GM12878 (cell line): ENCODE results near the gene TPGS2. TPM values are rescaled to one million over a fixed set of nuclear protein-coding genes. Genes with fewer than 3 reads are reported as not detected.

ENCODE experiments used
- MEF2B ChIP-seq: fragments of 450-650 bp; IDR thresholded peaks from 2 replicates; pipeline ENCODE4 v1.6.1; 2018; ENCODE audit warnings: mild to moderate bottlenecking, moderate library complexity; ENCODE audit not compliant: partially characterized antibody, poor library complexity, severe bottlenecking
- NR2F1 ChIP-seq: fragments of 450-650 bp; conservative IDR thresholded peaks from 2 replicates; pipeline ENCODE4 v1.6.1; 2017; ENCODE audit warnings: mild to moderate bottlenecking
- SREBF1 ChIP-seq: IDR thresholded peaks from 2 replicates; pipeline ENCODE4 v1.6.1; 2012; ENCODE audit warnings: mild to moderate bottlenecking, low read length
- ZBED1 ChIP-seq: IDR thresholded peaks from 2 replicates; pipeline ENCODE4 v1.6.1; 2016; ENCODE audit warnings: borderline replicate concordance
- ZNF592 ChIP-seq: fragments of 450-650 bp; IDR thresholded peaks from 2 replicates; pipeline ENCODE4 v1.6.1; 2017; ENCODE audit warnings: mild to moderate bottlenecking, moderate library complexity
- polyA plus RNA-seq, 11 experiments: library from polyadenylated mRNA; depleted of rRNA in 4 of 11; unstranded in 6 of 11; stranded (reverse) in 5 of 11; fragments of >200 nt; fragmentation: Nextera tagmentation in 4 of 11; fragmentation: Illumina TruSeq in 1 of 11; extraction: Ambion mirVana in 4 of 11; extraction: Trizol in 1 of 11; gene quantifications; 1 replicate in 1 of 11; 2 replicates in 10 of 11; pipeline versions ENCODE4 v1.2.1 to v1.2.3, GENCODE V29; 2011 to 2016; ENCODE audit warnings: inconsistent platforms in 2 of 11, missing spikeins in 2 of 11, low read depth in 1 of 11
- total RNA-seq, 4 experiments: library from RNA; depleted of rRNA in 3 of 4; stranded (reverse); fragments of >200 nt in 3 of 4; fragmentation: Illumina TruSeq in 1 of 4; extraction: Trizol in 1 of 4; gene quantifications; 2 replicates each; pipeline versions ENCODE4 v1.2.1 to v1.2.3, GENCODE V29; 2013 to 2021
- TF ChIP-seq, protein P1 (sequence below): fragments of 450-650 bp; IDR thresholded peaks from 2 replicates; pipeline ENCODE4 v1.6.1; 2017; ENCODE audit warnings: mild to moderate bottlenecking

TPGS2 gene
- total and polyA plus RNA-seq, 10 of the 15 experiments (the other 5 are each of a cell fraction or from before 2014, with no cell fraction given), result 39.8 to 181 (median 88.9) TPM

DNA sequence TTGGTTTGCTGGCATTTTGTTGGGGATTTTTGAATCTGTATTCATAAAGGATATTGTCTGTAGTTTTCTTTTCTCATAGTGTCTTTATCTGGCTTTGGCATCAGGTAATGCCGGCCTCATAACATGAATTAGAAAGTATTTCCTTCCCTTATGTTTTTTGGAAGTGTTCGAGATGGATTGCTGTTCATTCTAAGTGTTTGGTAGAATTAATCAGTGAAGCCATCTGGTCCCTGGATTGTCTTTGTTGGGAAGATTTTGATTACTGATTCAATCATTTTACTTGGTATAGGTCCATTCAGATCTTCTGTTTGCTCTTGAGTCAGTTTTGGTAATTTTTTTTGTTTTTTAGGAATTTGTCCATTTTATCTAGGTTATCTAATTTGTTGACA is 22.4 kb upstream of the TPGS2 start (continued):
- TF ChIP-seq, protein P1, sequence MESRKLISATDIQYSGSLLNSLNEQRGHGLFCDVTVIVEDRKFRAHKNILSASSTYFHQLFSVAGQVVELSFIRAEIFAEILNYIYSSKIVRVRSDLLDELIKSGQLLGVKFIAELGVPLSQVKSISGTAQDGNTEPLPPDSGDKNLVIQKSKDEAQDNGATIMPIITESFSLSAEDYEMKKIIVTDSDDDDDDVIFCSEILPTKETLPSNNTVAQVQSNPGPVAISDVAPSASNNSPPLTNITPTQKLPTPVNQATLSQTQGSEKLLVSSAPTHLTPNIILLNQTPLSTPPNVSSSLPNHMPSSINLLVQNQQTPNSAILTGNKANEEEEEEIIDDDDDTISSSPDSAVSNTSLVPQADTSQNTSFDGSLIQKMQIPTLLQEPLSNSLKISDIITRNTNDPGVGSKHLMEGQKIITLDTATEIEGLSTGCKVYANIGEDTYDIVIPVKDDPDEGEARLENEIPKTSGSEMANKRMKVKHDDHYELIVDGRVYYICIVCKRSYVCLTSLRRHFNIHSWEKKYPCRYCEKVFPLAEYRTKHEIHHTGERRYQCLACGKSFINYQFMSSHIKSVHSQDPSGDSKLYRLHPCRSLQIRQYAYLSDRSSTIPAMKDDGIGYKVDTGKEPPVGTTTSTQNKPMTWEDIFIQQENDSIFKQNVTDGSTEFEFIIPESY, result no peak
- TF ChIP-seq NR2F1 (no peak), SREBF1 (no peak), ZNF592 (no peak), MEF2B (no peak), ZBED1 (no peak)
